ENCODE measurements around the gene INSYN2B. TPM values are rescaled to one million over a fixed set of nuclear protein-coding genes. Genes with fewer than 3 reads are reported as not detected.

Gene INSYN2B
- total RNA-seq, 1 donor from 2014 or later, result 0.26 TPM

- Histone ChIP-seq H3K36me3 (no peaks in the 10 kb centered on the region), H3F3A (ENCODE audit: low read depth) (no peaks in the 10 kb centered on the region), H3K27me3 (no peaks in the 10 kb centered on the region), H3K9ac (no peak overlapping the region), H4K20me1 (ENCODE audit: low read depth) (no peaks in the 10 kb centered on the region), H3K4me3 (no peak overlapping the region), H3K27ac (no peak overlapping the region), H3K9me3 (ENCODE audit: low read depth) (no peaks in the 10 kb centered on the region), H3K79me2 (ENCODE audit: low read depth) (no peaks in the 10 kb centered on the region), H2AFZ (replicated peaks) (no peak overlapping the region), H3K4me1 (peaks cover 4% of the 10 kb centered on the region), H3K4me2 (no peak overlapping the region)
- H3K4me3 Mint-ChIP-seq, result no peak overlapping the region
- H3K4me1 Mint-ChIP-seq, result peaks cover 28% of the 10 kb centered on the region
- H3K27me3 Mint-ChIP-seq (ENCODE audit: insufficient read depth, low read depth), result peaks cover 6% of the 10 kb centered on the region
- H3K9me3 Mint-ChIP-seq, result no peaks in the 10 kb centered on the region
- DNase-seq (ENCODE audit: low spot score), result no peak
- H3K27ac Mint-ChIP-seq, result no peak overlapping the region
- H3K36me3 Mint-ChIP-seq, result no peaks in the 10 kb centered on the region
- TF ChIP-seq EZH2 (IDR thresholded peaks at IDR 0.05), result no peak
- TF ChIP-seq CTCF (IDR thresholded peaks at IDR 0.05), result no peak
- TF ChIP-seq EZH2phosphoT487 (IDR thresholded peaks at IDR 0.05), result no peak
Measured at GRCh38 chr5:169970339-169970738, 10.0 kb downstream of the INSYN2B start.

GRCh38 chr5:169964246-169964645 is 16.0 kb downstream of the INSYN2B start:
- Mint-ChIP-seq H3K27ac (no peak overlapping the region), H3K9me3 (no peaks in the 10 kb centered on the region), H3K4me1 (peaks cover 21% of the 10 kb centered on the region), H3K27me3 (ENCODE audit: insufficient read depth, low read depth) (peaks cover 4% of the 10 kb centered on the region), H3K36me3 (no peaks in the 10 kb centered on the region), H3K4me3 (no peak overlapping the region)
- Histone ChIP-seq H2AFZ (replicated peaks) (no peak overlapping the region), H3K9ac (no peak overlapping the region), H4K20me1 (ENCODE audit: low read depth) (no peaks in the 10 kb centered on the region), H3K79me2 (ENCODE audit: low read depth) (no peaks in the 10 kb centered on the region), H3F3A (ENCODE audit: low read depth) (no peaks in the 10 kb centered on the region), H3K27me3 (no peaks in the 10 kb centered on the region), H3K9me3 (ENCODE audit: low read depth) (no peaks in the 10 kb centered on the region), H3K36me3 (no peaks in the 10 kb centered on the region), H3K4me2 (no peak overlapping the region), H3K4me1 (peaks cover 4% of the 10 kb centered on the region), H3K4me3 (no peak overlapping the region), H3K27ac (no peak overlapping the region)
- DNase-seq (ENCODE audit: low spot score), result no peak
- TF ChIP-seq EZH2phosphoT487 (IDR thresholded peaks at IDR 0.05) (no peak), EZH2 (IDR thresholded peaks at IDR 0.05) (no peak), CTCF (IDR thresholded peaks at IDR 0.05) (no peak)

- H3K9me3 ChIP-seq (ENCODE audit: low read depth), result no peaks in the 10 kb centered on the region
- Mint-ChIP-seq H3K4me3 (no peak overlapping the region), H3K36me3 (no peaks in the 10 kb centered on the region), H3K4me1 (peaks cover 11% of the 10 kb centered on the region), H3K9me3 (no peaks in the 10 kb centered on the region), H3K27me3 (ENCODE audit: insufficient read depth, low read depth) (no peaks in the 10 kb centered on the region), H3K27ac (no peak overlapping the region)
- H2AFZ ChIP-seq (replicated peaks), result no peak overlapping the region
- no peak overlapping the region for H3K4me2 ChIP-seq
- H3K27me3 ChIP-seq, result no peaks in the 10 kb centered on the region
- no peak for DNase-seq (ENCODE audit: low spot score)
- no peak overlapping the region for H3K9ac ChIP-seq
- H3K4me1 ChIP-seq, result no peaks in the 10 kb centered on the region
- TF ChIP-seq EZH2phosphoT487 (IDR thresholded peaks at IDR 0.05), result no peak
- TF ChIP-seq EZH2 (IDR thresholded peaks at IDR 0.05), result no peak
- TF ChIP-seq CTCF (IDR thresholded peaks at IDR 0.05), result no peak
- no peaks in the 10 kb centered on the region for H3F3A ChIP-seq (ENCODE audit: low read depth)
- H3K27ac ChIP-seq, result no peak overlapping the region
- H4K20me1 ChIP-seq (ENCODE audit: low read depth), result no peaks in the 10 kb centered on the region
- H3K36me3 ChIP-seq, result no peaks in the 10 kb centered on the region
- no peak overlapping the region for H3K4me3 ChIP-seq
- H3K79me2 ChIP-seq (ENCODE audit: low read depth), result no peaks in the 10 kb centered on the region
Measured at GRCh38 chr5:169960659-169961058, 19.6 kb downstream of the INSYN2B start.

Data from neural progenitor cell (in vitro differentiated cells).